K562 (cell line): Measurements from ENCODE around the gene OR10J5. TPM values are rescaled to one million over a fixed set of nuclear protein-coding genes. Genes with fewer than 3 reads are reported as not detected.

ENCODE experiments used
- ATAC-seq: fragments of 200-7000 bp; cut with Tn5 transposase; 3 replicates; pipeline ENCODE4 v1.9.1; 2020; ENCODE audit warnings: moderate library complexity
- BruUV-seq: library from RNA; stranded (reverse); fragments of 400-500 nt; replicated peaks from 2 replicates; lab custom pipeline; 2021; lab: Mats Ljungman, UMichigan
- CTCF ChIA-PET: fragments of 300-600 bp; formaldehyde crosslinking; extraction: SDS; loops from one replicate; lab custom pipeline; 2021; ENCODE audit warnings: low intra/inter-chr PET ratio; lab: Yijun Ruan, JAX
- POLR2A ChIA-PET: fragments of 300-600, 350-650 bp; sonication (Branson Sonifier 250); formaldehyde crosslinking; extraction: SDS; loops from one replicate; lab custom pipeline; 2021; ENCODE audit warnings: antibody characterized with exemption, inconsistent platforms; lab: Yijun Ruan, JAX
- DNase-seq, 4 experiments: peaks; one replicate each; pipeline versions ENCODE4 v3.0.0 to v3.0.0-alpha.2; 2011 to 2018; ENCODE audit warnings: low spot score in 3 of 4, mixed read lengths in 3 of 4; ENCODE audit errors: extremely low read depth in 1 of 4
- FAIRE-seq: peaks from 2 replicates; lab custom pipeline; 2011; peaks lifted over from hg19 to GRCh38; lab: Jason Lieb, UNC
- H2AFZ ChIP-seq: 2 replicates; pipeline ENCODE4 v1.6.0; 2011; ENCODE audit warnings: low read depth, low read length, control low read depth, inconsistent platforms
- H3K27ac ChIP-seq: fragments of 200-600 bp; 3 replicates; pipeline ENCODE4 v1.8.0; 2011; ENCODE audit warnings: low read depth, mild to moderate bottlenecking, control low read depth, inconsistent platforms, low read length, moderate library complexity, mixed read lengths; ENCODE audit errors: extremely low read depth
- H3K27me3 ChIP-seq, 2 experiments: fragments of 300-600 bp in 1 of 2; 2 replicates in 1 of 2; 3 replicates in 1 of 2; pipeline versions ENCODE4 v1.6.0 to v1.8.0; 2011; ENCODE audit warnings: inconsistent platforms in 2 of 2, low read length in 2 of 2, mild to moderate bottlenecking in 1 of 2, mixed read lengths in 1 of 2, moderate library complexity in 1 of 2; ENCODE audit not compliant: control insufficient read depth in 2 of 2, insufficient read depth in 2 of 2
- H3K36me3 ChIP-seq: fragments of 300-600 bp; 3 replicates; pipeline ENCODE4 v1.8.0; 2011; ENCODE audit warnings: mild to moderate bottlenecking, low read length, inconsistent platforms; ENCODE audit not compliant: control insufficient read depth, insufficient read depth
- H3K4me1 ChIP-seq, 2 experiments: fragments of 200-600 bp in 1 of 2; replicated peaks in 1 of 2; 2 replicates in 1 of 2; 3 replicates in 1 of 2; pipeline versions ENCODE4 v1.5.1 to v1.8.0; 2011; ENCODE audit warnings: inconsistent platforms in 2 of 2, low read length in 2 of 2, mild to moderate bottlenecking in 1 of 2, mixed read lengths in 1 of 2, moderate library complexity in 1 of 2; ENCODE audit not compliant: control insufficient read depth in 2 of 2, insufficient read depth in 2 of 2
- H3K4me2 ChIP-seq: 2 replicates; pipeline ENCODE4 v1.6.1; 2011; ENCODE audit warnings: low read length, control low read depth, inconsistent platforms, mixed read lengths; ENCODE audit not compliant: insufficient read depth
- H3K4me3 ChIP-seq: fragments of 200-600 bp; sonication (generic), shearing (Covaris generic); 2 replicates; pipeline ENCODE4 v1.5.1; 2016; ENCODE audit warnings: control low read depth, inconsistent platforms
- H3K79me2 ChIP-seq: fragments of 200-600 bp; 3 replicates; pipeline ENCODE4 v1.8.0; 2011; ENCODE audit warnings: low read length, inconsistent platforms; ENCODE audit not compliant: control insufficient read depth, insufficient read depth
- H3K9ac ChIP-seq, 2 experiments: 2 replicates each; pipeline versions ENCODE4 v1.6.0 to v1.6.1; 2011; ENCODE audit warnings: low read depth in 2 of 2, low read length in 2 of 2, control low read depth in 1 of 2, inconsistent platforms in 1 of 2, mild to moderate bottlenecking in 1 of 2, mixed read lengths in 1 of 2; ENCODE audit not compliant: insufficient read depth in 1 of 2
- H3K9me1 ChIP-seq: one replicate; pipeline ENCODE4 v1.6.0; 2011; ENCODE audit warnings: inconsistent platforms, mild to moderate bottlenecking, low read length, moderate library complexity; ENCODE audit not compliant: control insufficient read depth, insufficient read depth
- H3K9me3 ChIP-seq: replicated peaks from 2 replicates; pipeline ENCODE4 v1.5.1; 2011; ENCODE audit warnings: low read depth, low read length, inconsistent platforms; ENCODE audit not compliant: control insufficient read depth, insufficient read depth
- H4K20me1 ChIP-seq: replicated peaks from 2 replicates; pipeline ENCODE4 v1.6.1; 2011; ENCODE audit warnings: low read length, inconsistent platforms, mixed read lengths; ENCODE audit not compliant: control insufficient read depth, insufficient read depth
- C11orf30 ChIP-seq: fragments of 450-650 bp; IDR thresholded peaks from 2 replicates; pipeline ENCODE4 v1.6.1; 2016; ENCODE audit warnings: low read depth, mild to moderate bottlenecking
- KDM4B ChIP-seq, 2 experiments: fragments of 450-650 bp in 1 of 2; sonication (generic) in 1 of 2; IDR thresholded peaks; 2 replicates each; pipeline ENCODE4 v1.6.1; 2016 to 2017; ENCODE audit warnings: borderline replicate concordance in 2 of 2, antibody characterized with exemption in 1 of 2, low read depth in 1 of 2, mild to moderate bottlenecking in 1 of 2
- LARP7 ChIP-seq: fragments of 450-650 bp; IDR thresholded peaks from 2 replicates; pipeline ENCODE4 v1.6.1; 2016
- NCOA2 ChIP-seq, 2 experiments: fragments of 450-650 bp; IDR thresholded peaks; 2 replicates each; pipeline ENCODE4 v1.6.1; 2018; ENCODE audit warnings: mild to moderate bottlenecking in 2 of 2, moderate library complexity in 1 of 2; ENCODE audit not compliant: partially characterized antibody in 2 of 2
- PHF8 ChIP-seq: fragments of 200-600 bp; sonication (generic); IDR thresholded peaks from 2 replicates; pipeline ENCODE4 v1.6.1; 2012; ENCODE audit warnings: mixed run types, mild to moderate bottlenecking, inconsistent platforms, low read length, moderate library complexity, borderline replicate concordance
- SREBF1 ChIP-seq: fragments of 150-350 bp; IDR thresholded peaks from 2 replicates; pipeline ENCODE4 v1.6.1; 2014; ENCODE audit warnings: antibody characterized with exemption, low read depth, low read length, borderline replicate concordance
- SRSF9 ChIP-seq: fragments of 200-400 bp; formaldehyde crosslinking; IDR thresholded peaks from 2 replicates; pipeline ENCODE4 v1.6.1; 2017; ENCODE audit warnings: low read depth, low read length, borderline replicate concordance
- TAF9B ChIP-seq: fragments of 450-650 bp; IDR thresholded peaks from 2 replicates; pipeline ENCODE4 v1.6.1; 2018; ENCODE audit warnings: mild to moderate bottlenecking; ENCODE audit not compliant: partially characterized antibody
- ZC3H8 ChIP-seq: fragments of 450-650 bp; IDR thresholded peaks from 2 replicates; pipeline ENCODE4 v1.6.1; 2017
- ZNF232 ChIP-seq: sonication (generic); formaldehyde crosslinking; IDR thresholded peaks from 2 replicates; pipeline ENCODE4 v1.8.0; 2022; ENCODE audit warnings: mild to moderate bottlenecking, missing genetic modification reagents
- ZNF263 ChIP-seq: sonication (generic); formaldehyde crosslinking; IDR thresholded peaks from 2 replicates; pipeline ENCODE4 v1.8.0; 2022; ENCODE audit warnings: mild to moderate bottlenecking, missing genetic modification reagents, borderline replicate concordance
- ZNF282 ChIP-seq: sonication (generic); formaldehyde crosslinking; IDR thresholded peaks from 2 replicates; pipeline ENCODE4 v1.8.1; 2023; ENCODE audit warnings: missing genetic modification reagents
- ZNF644 ChIP-seq: fragments of 200-800 bp; sonication (Bioruptor generic); IDR thresholded peaks from 2 replicates; pipeline ENCODE4 v1.6.1; 2016; ENCODE audit warnings: low read depth, missing genetic modification characterization, missing compliant biosample characterization
- ZNF764 ChIP-seq: fragments of 250-450 bp; sonication (Bioruptor Pico); IDR thresholded peaks from 2 replicates; pipeline ENCODE4 v1.4.0; 2020; ENCODE audit warnings: low read depth, mild to moderate bottlenecking, moderate library complexity
- WGBS: fragments of 100-300 bp; shearing (Covaris generic); methylation state at CpG from one replicate; pipeline ENCODE4 v1.1.6; 2016; ENCODE audit warnings: low coverage, mixed read lengths; ENCODE audit not compliant: insufficient coverage; ENCODE audit errors: missing lambda C conversion rate; 5-methylcytosine and 5-hydroxymethylcytosine counted together
- in situ Hi-C: fragments of 300-500 bp; cut with MboI; formaldehyde crosslinking; loops from 4 replicates; pipeline ENCODE4 v1.15.0; 2018; ENCODE audit warnings: inconsistent platforms, mixed read lengths
- intact Hi-C: fragments of 100-400 bp; cut with micrococcal nuclease; formaldehyde crosslinking; loops from 2 replicates; pipeline ENCODE4 v1.14.2; 2022
- polyA plus RNA-seq, 8 experiments: library from polyadenylated mRNA; depleted of rRNA in 4 of 8; stranded (reverse) in 5 of 8; unstranded in 3 of 8; fragments of >200 nt; fragmentation: Nextera tagmentation in 2 of 8; fragmentation: Illumina TruSeq in 1 of 8; extraction: Ambion mirVana in 2 of 8; extraction: Trizol in 1 of 8; gene quantifications; 2 replicates each; pipeline versions ENCODE4 v1.2.1 to v1.2.3, GENCODE V29; 2011 to 2014; ENCODE audit warnings: inconsistent platforms in 1 of 8, missing spikeins in 1 of 8
- total RNA-seq, 7 experiments: library from RNA; depleted of rRNA in 6 of 7; stranded (reverse); fragments of >200 nt in 6 of 7; fragmentation: Illumina TruSeq in 2 of 7; extraction: Trizol in 2 of 7; gene quantifications; 2 replicates each; pipeline versions ENCODE4 v1.2.1 to v1.2.3, GENCODE V29; 2011 to 2021; ENCODE audit warnings: low replicate concordance in 1 of 7
- TF ChIP-seq, protein P1 (sequence below): fragments of 250-450 bp; sonication (Bioruptor Pico); IDR thresholded peaks from 2 replicates; pipeline ENCODE4 v1.8.0; 2021; ENCODE audit warnings: borderline replicate concordance, mild to moderate bottlenecking, moderate library complexity; ENCODE audit not compliant: poor library complexity, severe bottlenecking
- TF ChIP-seq, protein P2 (sequence below): IDR thresholded peaks from 2 replicates; pipeline ENCODE4 v1.6.1; 2014; ENCODE audit warnings: antibody characterized with exemption
- TF ChIP-seq, protein P3 (sequence below): sonication (generic); formaldehyde crosslinking; IDR thresholded peaks from 2 replicates; pipeline ENCODE4 v1.8.1; 2023; ENCODE audit warnings: mild to moderate bottlenecking, missing genetic modification reagents

The OR10J5 gene
- total and polyA plus RNA-seq, 9 of the 15 experiments (the other 6 are each of a cell fraction or from before 2014, with no cell fraction given): not detected

DNA sequence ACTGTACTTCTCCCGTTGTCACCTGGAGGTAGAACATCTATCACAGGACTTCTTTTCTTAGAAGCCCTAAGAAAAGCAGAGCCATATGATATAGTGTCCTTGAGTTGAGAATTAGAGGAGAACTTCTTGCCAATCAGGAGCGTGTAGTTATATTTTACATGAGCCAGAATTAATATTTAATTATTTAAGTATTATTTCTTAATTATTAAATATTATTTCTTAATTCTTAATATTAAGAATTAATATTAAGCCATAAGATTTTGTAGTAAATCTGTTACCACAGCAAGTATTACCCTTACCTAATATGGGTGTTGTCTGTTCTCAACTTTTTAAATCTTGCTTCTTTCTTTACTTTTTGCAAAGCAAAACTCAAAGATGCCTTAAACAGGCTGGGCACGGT is 41.6 kb upstream of the OR10J5 start:
- no TSS peak for BruUV-seq
- no peaks in the 10 kb centered on the region for H3K4me1 ChIP-seq
- DNase-seq (no peak), ATAC-seq (no peak), FAIRE-seq (no peak)
- 0% methylated on average over 3 of the region's 3 CpGs for WGBS
- H4K20me1 ChIP-seq: no peaks in the 10 kb centered on the region
- H3K4me3 ChIP-seq: no peak overlapping the region
- H3K27me3 ChIP-seq: no peaks in the 10 kb centered on the region
- no peak overlapping the region for H3K4me2 ChIP-seq
- H3K36me3 ChIP-seq: no peaks in the 10 kb centered on the region
- H3K9me1 ChIP-seq: no peaks in the 10 kb centered on the region
- in situ Hi-C loops: no loop called here
- TF ChIP-seq LARP7 (no peak), SRSF9 (no peak), NCOA2 (IDR thresholded peaks at IDR 0.05; ENCODE audit: partially characterized antibody in 2 of 2) (no peak), C11orf30 (no peak), ZNF282 (CRISPR knock-in tag) (no peak), ZNF232 (CRISPR knock-in tag) (no peak), ZC3H8 (no peak), ZNF263 (CRISPR knock-in tag) (no peak), ZNF644 (no peak), ZNF764 (CRISPR knock-in tag) (no peak), KDM4B (IDR thresholded peaks at IDR 0.05; ENCODE audit: borderline replicate concordance in 2 of 2, low read depth in 1 of 2) (no peak), SREBF1 (no peak), TAF9B (no peak), PHF8 (no peak)
- TF ChIP-seq, protein P1, sequence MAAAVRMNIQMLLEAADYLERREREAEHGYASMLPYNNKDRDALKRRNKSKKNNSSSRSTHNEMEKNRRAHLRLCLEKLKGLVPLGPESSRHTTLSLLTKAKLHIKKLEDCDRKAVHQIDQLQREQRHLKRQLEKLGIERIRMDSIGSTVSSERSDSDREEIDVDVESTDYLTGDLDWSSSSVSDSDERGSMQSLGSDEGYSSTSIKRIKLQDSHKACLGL (CRISPR knock-in tag): no peak
- TF ChIP-seq, protein P2, sequence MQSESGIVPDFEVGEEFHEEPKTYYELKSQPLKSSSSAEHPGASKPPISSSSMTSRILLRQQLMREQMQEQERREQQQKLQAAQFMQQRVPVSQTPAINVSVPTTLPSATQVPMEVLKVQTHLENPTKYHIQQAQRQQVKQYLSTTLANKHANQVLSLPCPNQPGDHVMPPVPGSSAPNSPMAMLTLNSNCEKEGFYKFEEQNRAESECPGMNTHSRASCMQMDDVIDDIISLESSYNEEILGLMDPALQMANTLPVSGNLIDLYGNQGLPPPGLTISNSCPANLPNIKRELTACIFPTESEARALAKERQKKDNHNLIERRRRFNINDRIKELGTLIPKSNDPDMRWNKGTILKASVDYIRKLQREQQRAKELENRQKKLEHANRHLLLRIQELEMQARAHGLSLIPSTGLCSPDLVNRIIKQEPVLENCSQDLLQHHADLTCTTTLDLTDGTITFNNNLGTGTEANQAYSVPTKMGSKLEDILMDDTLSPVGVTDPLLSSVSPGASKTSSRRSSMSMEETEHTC: no peak
- TF ChIP-seq, protein P3, sequence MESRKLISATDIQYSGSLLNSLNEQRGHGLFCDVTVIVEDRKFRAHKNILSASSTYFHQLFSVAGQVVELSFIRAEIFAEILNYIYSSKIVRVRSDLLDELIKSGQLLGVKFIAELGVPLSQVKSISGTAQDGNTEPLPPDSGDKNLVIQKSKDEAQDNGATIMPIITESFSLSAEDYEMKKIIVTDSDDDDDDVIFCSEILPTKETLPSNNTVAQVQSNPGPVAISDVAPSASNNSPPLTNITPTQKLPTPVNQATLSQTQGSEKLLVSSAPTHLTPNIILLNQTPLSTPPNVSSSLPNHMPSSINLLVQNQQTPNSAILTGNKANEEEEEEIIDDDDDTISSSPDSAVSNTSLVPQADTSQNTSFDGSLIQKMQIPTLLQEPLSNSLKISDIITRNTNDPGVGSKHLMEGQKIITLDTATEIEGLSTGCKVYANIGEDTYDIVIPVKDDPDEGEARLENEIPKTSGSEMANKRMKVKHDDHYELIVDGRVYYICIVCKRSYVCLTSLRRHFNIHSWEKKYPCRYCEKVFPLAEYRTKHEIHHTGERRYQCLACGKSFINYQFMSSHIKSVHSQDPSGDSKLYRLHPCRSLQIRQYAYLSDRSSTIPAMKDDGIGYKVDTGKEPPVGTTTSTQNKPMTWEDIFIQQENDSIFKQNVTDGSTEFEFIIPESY: no peak
- TF ChIP-seq, all 486 proteins: peak for 0
- Histone ChIP-seq H3K79me2 (no peaks in the 10 kb centered on the region), H3K9me3 (no peaks in the 10 kb centered on the region), H3K27ac (no peak overlapping the region), H2AFZ (no peak overlapping the region), H3K9ac (no peak overlapping the region)
- CTCF ChIA-PET: no interaction called here
- POLR2A ChIA-PET: no interaction called here
- intact Hi-C loops: no loop called here
